Adrenal gland (tissue), 12 donors: Measurements from ENCODE around the gene GNPTG. TPM values are rescaled to one million over a fixed set of nuclear protein-coding genes. Genes with fewer than 3 reads are reported as not detected.

Experiments used
- DNase-seq, 7 donors: peaks; one replicate each; pipeline ENCODE4 v3.0.0-alpha.2; 2019 to 2020
- H3K27ac ChIP-seq, 5 donors: fragments of 200-600 bp; sonication (generic) in 4 of 5; 1 replicate in 3 of 5; 2 replicates in 2 of 5; pipeline versions ENCODE4 v1.5.1 to v1.8.0; 2016 to 2020; ENCODE audit warnings: mild to moderate bottlenecking in 1 of 5
- H3K27me3 ChIP-seq: fragments of 200-600 bp; 2 replicates; pipeline ENCODE4 v1.8.0; 2021
- H3K36me3 ChIP-seq, 2 donors: fragments of 200-600 bp; replicated peaks in 1 of 2; 1 replicate in 1 of 2; 2 replicates in 1 of 2; pipeline versions ENCODE4 v1.5.1 to v1.8.0; 2018 to 2022
- H3K4me1 ChIP-seq, 2 donors: fragments of 200-600 bp; replicated peaks in 1 of 2; 1 replicate in 1 of 2; 2 replicates in 1 of 2; pipeline versions ENCODE4 v1.5.1 to v1.8.0; 2018 to 2021
- H3K4me3 ChIP-seq, 4 donors: fragments of 200-600 bp; sonication (generic) in 3 of 4; one replicate each; pipeline ENCODE4 v1.5.1; 2016 to 2018
- H3K9me3 ChIP-seq, 3 donors: fragments of 200-600 bp; sonication (generic) in 1 of 3; replicated peaks in 1 of 3; 1 replicate in 2 of 3; 2 replicates in 1 of 3; pipeline versions ENCODE4 v1.5.1 to v1.8.0; 2016 to 2021
- CTCF ChIP-seq, 6 experiments: fragments of 450-650 bp in 4 of 6; fragments of 200-600 bp in 2 of 6; sonication (generic) in 1 of 6; IDR thresholded peaks; 1 replicate in 5 of 6; 2 replicates in 1 of 6; pipeline versions ENCODE4 v1.5.1 to v1.8.0; 2016 to 2021; ENCODE audit warnings: antibody characterized with exemption in 6 of 6, mild to moderate bottlenecking in 2 of 6, moderate library complexity in 1 of 6
- POLR2A ChIP-seq, 2 donors: fragments of 450-650 bp; IDR thresholded peaks; one replicate each; pipeline ENCODE4 v1.6.1; 2017; ENCODE audit warnings: antibody characterized with exemption in 2 of 2, mild to moderate bottlenecking in 2 of 2, moderate library complexity in 1 of 2
- whole genome bisulfite sequencing, 4 donors: extraction: QIAGEN DNeasy Blood & Tissue Kit in 2 of 4; methylation state at CpG; one replicate each; pipeline versions ENCODE4 v1.1.5 to v1.1.7; 2013 to 2017; 5-methylcytosine and 5-hydroxymethylcytosine counted together
- intact Hi-C, 2 donors: fragments of 100-400 bp; cut with DNase I; formaldehyde crosslinking; loops; one replicate each; pipeline versions ENCODE4 v1.14.1 to v1.15.0; 2022 to 2023
- polyA plus RNA-seq, 3 donors: library from polyadenylated mRNA; stranded (reverse); fragments of 200-250 nt in 2 of 3; fragments of 350-450 nt in 1 of 3; fragmentation: Illumina TruSeq in 1 of 3; extraction: RNeasy Lipid Tissue Mini Kit (QIAGEN cat#74804) in 1 of 3; gene quantifications; one replicate each; pipeline ENCODE4 v1.2.3, GENCODE V29; 2013 to 2014
- total RNA-seq, 9 donors: library from RNA; depleted of rRNA in 4 of 9; stranded (reverse); fragments of >200 nt in 4 of 9; fragments of 120-200 nt in 1 of 9; fragmentation: NEBNext Ultra II Directional in 1 of 9; extraction: Animal tissue kit (Norgen Biotek cat#: 25700) in 1 of 9; gene quantifications; one replicate each; pipeline versions ENCODE4 v1.1.0 to v1.2.4, GENCODE V29; 2013 to 2023
- donor health status: healthy with polysubstance abuse.
- donor health status: Bipolar disorder and iron deficiency.
- donor health status: DM: yes; HTN: yes; CAD: no.
- donor health status: DM: no; HTN: no; CAD: no.
- donor health status: DM: no; HTN: no; CAD: no.
- donor health status: DM: yes; HTN: yes; CAD: no.

GNPTG gene
- total and polyA plus RNA-seq, 12 donors: 95.9 to 659 (median 284) TPM

- H3K4me1 ChIP-seq: peaks cover 28 to 29% of the 10 kb centered on the region in 2 donors
- 4 to 12% (median 9%) methylated on average over 13 to 42 of the region's 43 CpGs for WGBS, 4 donors
- peaks cover 0 to 8% of the 10 kb centered on the region in 2 donors for H3K36me3 ChIP-seq
- TF ChIP-seq POLR2A (IDR thresholded peaks at IDR 0.05) (no peak), CTCF (IDR thresholded peaks at IDR 0.05) (no peak)
- no peaks in the 10 kb centered on the region for H3K9me3 ChIP-seq
- peak in 3 of 7 donors; percentile 52 to 69 (median 63) for DNase-seq
- H3K27me3 ChIP-seq: no peaks in the 10 kb centered on the region
- intact Hi-C loops: no loop called here
- H3K4me3 ChIP-seq: peak overlapping the region in 2 of 4 donors; percentile 54 to 92
- H3K27ac ChIP-seq: peak overlapping the region; percentile 93 to 100 (median 99)
Measured at GRCh38 chr16:1308036-1308976, 43.4 kb upstream of the GNPTG start.

GRCh38 chr16:1308977-1309885 is 42.5 kb upstream of the GNPTG start, which contains the start of gene UBE2I:
TSS of gene UBE2I (plus strand) at chr16:1309636. CDS start at chr16:1314031, 4,395 bp downstream.
- peaks cover 0 to 14% of the 10 kb centered on the region in 2 donors for H3K36me3 ChIP-seq
- H3K4me1 ChIP-seq: peaks cover 28 to 32% of the 10 kb centered on the region in 2 donors
- H3K4me3 ChIP-seq: peak within 1 kb of the TSS in 3 of 4 donors; percentile 56 to 92 (median 67)
- no peaks in the 10 kb centered on the region for H3K27me3 ChIP-seq
- intact Hi-C loops: no loop called here
- 1% methylated on average over 57 to 116 of the region's 117 CpGs; no CpG with 5 or more reads in 1 of the 4 donors for WGBS, 4 donors
- no peaks in the 10 kb centered on the region for H3K9me3 ChIP-seq
- DNase-seq: peak; percentile 97 to 99 (median 98)
- TF ChIP-seq CTCF (IDR thresholded peaks at IDR 0.05) (no peak), POLR2A (IDR thresholded peaks at IDR 0.05) (peak; percentile 68 to 80)
- peak within 1 kb of the TSS; percentile 93 to 100 (median 99) for H3K27ac ChIP-seq

- H3K4me3 ChIP-seq: peak overlapping the region in 3 of 4 donors; percentile 43 to 92 (median 67)
Measured at GRCh38 chr16:1309888-1310831, 41.6 kb upstream of the GNPTG start.

More at GRCh38 chr16:1309888-1310831, 41.6 kb upstream of the GNPTG start:
- Histone ChIP-seq H3K27me3 (no peaks in the 10 kb centered on the region), H3K27ac (peak overlapping the region; percentile 64 to 100 (median 93)), H3K9me3 (no peaks in the 10 kb centered on the region), H3K36me3 (peaks cover 0 to 23% of the 10 kb centered on the region in 2 donors), H3K4me1 (peaks cover 28 to 32% of the 10 kb centered on the region in 2 donors)
- TF ChIP-seq POLR2A (IDR thresholded peaks at IDR 0.05) (peak in 1 of 2 donors; percentile 30), CTCF (IDR thresholded peaks at IDR 0.05) (no peak)
- intact Hi-C loops: loop anchor here (5.0 to 10.0 kb wide), 3 partner anchors 42 to 105 kb away; partner anchors contain the start of genes GNPTG (in 1 of the 2), TSR3 (in 1 of the 2) and UNKL (in 1 of the 2)
- 0 to 1% (median 0%) methylated on average over 24 to 65 of the region's 77 CpGs for WGBS, 4 donors
- peak; percentile 68 to 80 (median 75) for DNase-seq
